Kidney (tissue), 14 donors: ENCODE data around the gene ZSCAN9. TPM values are rescaled to one million over a fixed set of nuclear protein-coding genes. Genes with fewer than 3 reads are reported as not detected.

Source experiments
- DNase-seq, 5 donors: peaks; one replicate each; pipeline ENCODE4 v3.0.0-alpha.2; 2013 to 2020
- FAIRE-seq: peaks from 2 replicates; lab custom pipeline; 2012; peaks lifted over from hg19 to GRCh38; lab: Jason Lieb, UNC
- H3K27ac ChIP-seq, 2 donors: one replicate each; pipeline ENCODE4 v1.7.0; 2013; ENCODE audit warnings: low read depth in 2 of 2, low read length in 2 of 2, inconsistent platforms in 1 of 2
- H3K27me3 ChIP-seq: one replicate; pipeline ENCODE4 v1.7.1; 2013; ENCODE audit warnings: low read length, inconsistent platforms; ENCODE audit not compliant: control insufficient read depth, insufficient read depth
- H3K36me3 ChIP-seq, 3 donors: one replicate each; pipeline versions ENCODE4 v1.7.0 to v1.7.1; 2013; ENCODE audit warnings: low read length in 3 of 3, control low read depth in 1 of 3, inconsistent platforms in 1 of 3; ENCODE audit not compliant: insufficient read depth in 3 of 3, control insufficient read depth in 2 of 3
- H3K4me1 ChIP-seq, 3 donors: one replicate each; pipeline versions ENCODE4 v1.7.0 to v1.7.1; 2013; ENCODE audit warnings: low read length in 3 of 3, inconsistent platforms in 1 of 3, low read depth in 1 of 3; ENCODE audit not compliant: control insufficient read depth in 2 of 3, insufficient read depth in 2 of 3
- H3K4me3 ChIP-seq, 3 donors: one replicate each; pipeline versions ENCODE4 v1.7.0 to v1.8.1; 2013; ENCODE audit warnings: low read length in 3 of 3, control low read depth in 1 of 3, inconsistent platforms in 1 of 3
- H3K9ac ChIP-seq, 3 donors: one replicate each; pipeline versions ENCODE4 v1.7.0 to v1.7.1; 2013; ENCODE audit warnings: low read length in 3 of 3, control low read depth in 1 of 3, inconsistent platforms in 1 of 3
- H3K9me3 ChIP-seq, 3 donors: one replicate each; pipeline versions ENCODE4 v1.7.0 to v1.7.1; 2013; ENCODE audit warnings: low read length in 3 of 3, control low read depth in 1 of 3, inconsistent platforms in 1 of 3; ENCODE audit not compliant: control insufficient read depth in 2 of 3, insufficient read depth in 1 of 3
- intact Hi-C: fragments of 100-400 bp; cut with DNase I; formaldehyde crosslinking; loops from one replicate; pipeline ENCODE4 v1.11.1; 2022
- polyA plus RNA-seq: library from polyadenylated mRNA; stranded (reverse); fragments of 350-450 nt; fragmentation: Illumina TruSeq; extraction: RNeasy Lipid Tissue Mini Kit (QIAGEN cat#74804); gene quantifications from one replicate; pipeline ENCODE4 v1.2.3, GENCODE V29; 2014; ENCODE audit warnings: low read depth, low replicate concordance; ENCODE audit not compliant: insufficient read depth
- total RNA-seq: library from RNA; stranded (reverse); fragmentation: NEBNext Ultra II Directional; extraction: Animal tissue kit (Norgen Biotek cat#: 25700); gene quantifications from one replicate; pipeline ENCODE4 v1.2.1, GENCODE V29; 2021
- TF ChIP-seq, protein P1 (sequence below): IDR thresholded peaks from 3 replicates; pipeline ENCODE4 v1.5.1; 2012; ENCODE audit warnings: mild to moderate bottlenecking, moderate library complexity, borderline replicate concordance; ENCODE audit not compliant: insufficient read depth; ENCODE audit errors: extremely low read depth
- donor health status: control.
- donor health status: control.
- donor health status: control.
- donor health status: control.
- donor health status: control.
- donor health status: DM: yes; HTN: yes; CAD: no.
- donor health status: Normal renal cell carcinoma (clear cell type).

The ZSCAN9 gene
- total and polyA plus RNA-seq, 2 donors from 2014 or later = 8.1 to 15.6 TPM

DNA sequence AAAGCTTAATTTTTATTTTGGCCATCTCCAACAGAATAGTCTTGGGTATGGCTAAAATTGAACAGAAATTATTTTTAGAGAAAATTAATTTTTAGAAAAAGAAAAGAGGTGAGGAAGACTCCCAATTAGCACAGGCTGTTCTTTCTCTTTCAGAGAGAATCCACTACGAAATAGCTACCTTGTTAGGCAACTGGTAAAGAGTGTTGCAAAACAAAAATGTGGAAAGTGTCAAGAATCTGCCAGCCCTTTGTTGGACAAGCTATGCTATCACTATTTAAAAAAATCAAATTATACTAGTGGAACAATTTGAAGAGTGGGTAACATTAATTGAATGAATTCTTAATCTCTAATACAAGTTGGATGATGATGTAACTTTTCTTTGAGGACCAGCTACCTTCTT lies 19.2 kb upstream of the ZSCAN9 start:
- H3K4me3 ChIP-seq = no peak overlapping the region
- H3K9ac ChIP-seq = no peak overlapping the region
- TF ChIP-seq, protein P1, sequence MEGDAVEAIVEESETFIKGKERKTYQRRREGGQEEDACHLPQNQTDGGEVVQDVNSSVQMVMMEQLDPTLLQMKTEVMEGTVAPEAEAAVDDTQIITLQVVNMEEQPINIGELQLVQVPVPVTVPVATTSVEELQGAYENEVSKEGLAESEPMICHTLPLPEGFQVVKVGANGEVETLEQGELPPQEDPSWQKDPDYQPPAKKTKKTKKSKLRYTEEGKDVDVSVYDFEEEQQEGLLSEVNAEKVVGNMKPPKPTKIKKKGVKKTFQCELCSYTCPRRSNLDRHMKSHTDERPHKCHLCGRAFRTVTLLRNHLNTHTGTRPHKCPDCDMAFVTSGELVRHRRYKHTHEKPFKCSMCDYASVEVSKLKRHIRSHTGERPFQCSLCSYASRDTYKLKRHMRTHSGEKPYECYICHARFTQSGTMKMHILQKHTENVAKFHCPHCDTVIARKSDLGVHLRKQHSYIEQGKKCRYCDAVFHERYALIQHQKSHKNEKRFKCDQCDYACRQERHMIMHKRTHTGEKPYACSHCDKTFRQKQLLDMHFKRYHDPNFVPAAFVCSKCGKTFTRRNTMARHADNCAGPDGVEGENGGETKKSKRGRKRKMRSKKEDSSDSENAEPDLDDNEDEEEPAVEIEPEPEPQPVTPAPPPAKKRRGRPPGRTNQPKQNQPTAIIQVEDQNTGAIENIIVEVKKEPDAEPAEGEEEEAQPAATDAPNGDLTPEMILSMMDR = no peak
- H3K4me1 ChIP-seq = no peaks in the 10 kb centered on the region
- intact Hi-C loops = no loop called here
- FAIRE-seq = no peak
- H3K36me3 ChIP-seq = no peaks in the 10 kb centered on the region
- peaks cover 54% of the 10 kb centered on the region for H3K27me3 ChIP-seq
- no peak for DNase-seq
- H3K9me3 ChIP-seq = peaks cover 0 to 5% (median 5%) of the 10 kb centered on the region in 3 donors
- H3K27ac ChIP-seq = no peak overlapping the region

DNA sequence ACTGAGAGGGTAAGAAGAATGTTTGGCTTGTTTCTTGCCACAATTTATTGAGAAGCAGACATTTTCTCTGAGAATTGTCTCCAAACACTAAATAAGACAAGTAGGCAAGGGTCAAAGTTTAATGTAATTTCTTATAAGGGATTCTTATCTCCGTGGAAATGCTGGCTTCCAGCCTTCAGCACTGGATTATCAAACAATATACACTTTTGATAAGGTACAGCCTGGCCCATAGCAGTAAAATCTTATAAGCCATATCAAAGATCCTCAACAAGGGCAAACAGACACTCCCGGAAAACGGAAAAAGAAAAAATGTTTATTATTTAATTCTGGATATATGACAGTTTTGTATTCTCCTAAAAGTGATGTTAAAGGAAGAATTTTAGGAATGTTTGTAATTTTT lies 18.5 kb upstream of the ZSCAN9 start:
- Histone ChIP-seq H3K4me3 (no peak overlapping the region), H3K9me3 (peaks cover 0 to 5% (median 5%) of the 10 kb centered on the region in 3 donors), H3K4me1 (no peaks in the 10 kb centered on the region), H3K9ac (no peak overlapping the region), H3K27me3 (peaks cover 59% of the 10 kb centered on the region), H3K36me3 (no peaks in the 10 kb centered on the region), H3K27ac (no peak overlapping the region)
- DNase-seq (no peak), FAIRE-seq (no peak)
- intact Hi-C loops = no loop called here
- TF ChIP-seq, protein P1 = no peak

DNA sequence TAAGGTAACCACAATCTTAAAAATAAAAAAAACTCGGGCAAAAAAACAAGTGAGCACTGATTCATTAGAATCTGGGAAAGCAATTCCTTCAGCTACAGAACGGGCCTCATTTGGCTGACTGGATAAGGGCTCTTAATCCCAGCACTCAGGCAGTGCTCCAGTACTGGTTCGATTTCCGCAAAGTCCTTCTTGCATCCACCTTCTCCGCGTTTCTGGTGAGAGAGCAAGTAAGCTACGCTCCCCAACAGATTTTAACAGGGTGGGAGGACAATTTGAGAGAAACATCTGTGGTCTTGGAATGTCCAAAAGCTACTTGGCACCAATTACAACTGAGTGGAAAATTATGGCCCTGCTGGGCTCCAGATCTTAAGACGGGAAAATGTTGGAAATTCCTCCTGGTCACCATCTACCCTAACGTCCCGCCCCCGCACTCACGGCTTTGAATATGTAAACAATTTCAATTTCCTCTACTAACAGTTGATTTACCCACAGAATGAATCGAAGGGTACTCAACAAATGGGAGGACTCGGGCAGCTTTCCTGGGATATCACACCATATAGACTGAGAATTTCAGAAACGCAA lies 18.1 kb upstream of the ZSCAN9 start:
- Histone ChIP-seq H3K4me1 (no peaks in the 10 kb centered on the region), H3K27me3 (peaks cover 64% of the 10 kb centered on the region), H3K27ac (no peak overlapping the region), H3K36me3 (no peaks in the 10 kb centered on the region), H3K9me3 (peaks cover 0 to 5% (median 5%) of the 10 kb centered on the region in 3 donors), H3K4me3 (no peak overlapping the region), H3K9ac (no peak overlapping the region)
- TF ChIP-seq, protein P1 = no peak
- intact Hi-C loops = no loop called here
- peak in 2 of 5 donors; percentile 34 to 41 for DNase-seq
- FAIRE-seq = no peak
